ENCODE measurements around the gene BRIP1.
"Not testable (repeated sequence)": the region's sequence is repeated elsewhere in the genome, so short reads cannot be mapped to it uniquely, and the experiment has no call there.

BRIP1 gene

GRCh38 chr17:61862975-61863800 is at the start of gene BRIP1:
Gene BRIP1, minus strand, starts transcription at chr17:61863528. Its CDS starts 1,989 bp downstream, at chr17:61861539.
- peak; percentile 23 to 91 (median 70) for DNase-seq

- DNase-seq = no peak
Measured at GRCh38 chr17:61908292-61909037, 45.1 kb upstream of the BRIP1 start.

DNA sequence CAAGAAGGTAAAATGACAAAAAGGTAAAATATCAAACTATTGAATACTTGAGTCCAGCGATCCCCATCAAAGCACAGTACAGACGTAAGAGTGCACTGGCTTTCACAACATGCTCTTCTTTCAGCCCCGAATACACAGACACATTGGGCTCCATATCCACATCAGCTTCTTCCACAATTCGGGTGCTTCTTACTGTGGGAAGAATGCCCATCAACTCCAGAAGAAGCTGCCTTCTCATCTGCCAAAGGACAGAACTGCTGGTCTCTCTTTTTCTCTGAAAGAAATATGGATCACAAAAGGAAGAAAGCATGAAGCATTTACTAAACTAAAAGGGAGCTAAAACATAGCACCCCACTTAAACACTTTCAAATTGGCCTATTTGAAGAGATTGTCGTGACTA is 44.0 kb upstream of the BRIP1 start:
- DNase-seq = no peak

GRCh38 chr17:61904094-61904710 is 40.9 kb upstream of the BRIP1 start:
- no peak for DNase-seq

DNA sequence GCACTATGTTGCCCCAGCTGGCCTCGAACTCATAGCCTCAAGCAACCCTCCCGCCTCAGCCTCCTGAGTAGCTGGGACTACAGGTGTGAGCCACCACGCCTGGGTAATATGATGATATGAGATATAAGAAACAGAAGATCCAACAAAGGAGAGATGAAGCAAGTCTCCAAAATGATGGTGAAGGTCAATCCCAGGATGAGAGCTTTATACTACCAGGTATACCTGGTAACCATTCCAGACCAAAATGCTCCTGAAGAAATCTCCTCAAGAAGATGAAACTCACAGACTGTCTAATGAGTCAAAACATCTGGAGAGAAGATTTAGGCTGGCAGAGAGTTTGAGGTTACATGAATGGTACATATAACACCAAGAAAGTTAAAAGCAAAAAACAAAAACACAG is 39.9 kb upstream of the BRIP1 start:
- no peak for DNase-seq

- DNase-seq = no peak
Measured at GRCh38 chr17:61897548-61898180, 34.3 kb upstream of the BRIP1 start.

DNA sequence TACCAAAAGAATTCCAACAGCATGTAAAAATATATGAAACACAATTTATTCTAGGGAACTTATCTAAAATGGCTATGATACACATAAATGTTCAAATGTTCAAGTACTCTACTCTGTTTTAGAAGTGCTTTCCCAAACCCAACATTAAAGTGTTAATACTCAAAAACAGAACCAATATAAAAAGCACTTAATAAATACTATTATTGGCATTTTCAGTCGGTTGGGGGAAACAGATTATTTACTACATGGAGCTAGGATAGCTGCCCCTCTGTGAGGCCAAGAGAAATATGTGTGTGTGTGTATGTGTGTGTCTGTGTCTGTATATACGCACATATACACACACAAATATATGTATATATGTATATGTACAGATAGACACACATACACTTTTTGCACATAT is 32.1 kb upstream of the BRIP1 start:
- no peak for DNase-seq

GRCh38 chr17:61894310-61894709 is 31.0 kb upstream of the BRIP1 start:
- not testable (repeated sequence) for DNase-seq

- DNase-seq = not testable (repeated sequence)
Measured at GRCh38 chr17:61887733-61888132, 24.4 kb upstream of the BRIP1 start.

- not testable (repeated sequence) for DNase-seq
Measured at GRCh38 chr17:61885865-61886264, 22.5 kb upstream of the BRIP1 start.

DNA sequence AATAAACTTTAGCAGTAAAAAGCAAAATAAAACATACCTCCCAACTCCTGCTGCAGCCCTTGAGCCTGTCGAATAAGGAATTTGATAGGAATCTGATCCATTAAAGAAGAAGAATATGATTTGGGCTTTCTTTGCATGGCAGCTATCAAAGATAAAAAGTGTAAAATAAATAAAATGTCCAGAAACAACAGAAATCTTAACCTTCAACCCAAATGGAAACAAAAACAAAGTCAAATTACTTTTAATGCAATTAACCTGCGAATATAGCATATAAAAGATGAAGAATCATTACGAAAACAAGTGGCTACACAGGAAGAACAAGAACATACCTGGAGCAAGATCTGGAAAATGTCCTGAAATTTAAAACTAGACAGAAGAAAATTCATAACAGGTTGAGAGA is 21.5 kb upstream of the BRIP1 start:
- no peak for DNase-seq

DNA sequence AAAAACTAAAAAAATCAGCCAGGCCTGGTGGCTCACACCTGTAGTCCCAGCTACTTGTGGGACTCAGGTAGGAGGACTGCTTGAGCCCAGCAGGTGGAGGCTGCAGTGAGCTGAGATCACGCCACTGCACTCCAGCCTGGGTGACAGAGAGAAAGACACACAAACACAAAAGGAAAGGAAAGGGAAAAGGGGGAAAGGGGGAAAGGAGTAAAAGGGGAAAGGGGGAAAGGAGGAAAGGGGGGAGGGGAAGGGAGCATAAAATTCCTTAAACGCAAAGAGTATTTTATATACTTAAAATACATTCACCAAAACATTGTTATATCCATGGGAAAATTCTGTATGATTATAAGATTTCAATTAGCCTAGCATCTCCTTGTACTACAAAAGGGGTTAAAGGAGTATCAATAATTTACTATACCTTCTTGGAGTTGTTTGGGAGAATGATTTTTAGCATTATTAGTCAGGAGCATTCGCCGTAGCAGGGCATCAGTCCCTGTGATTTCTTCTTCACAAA is 17.3 kb upstream of the BRIP1 start:
- no peak for DNase-seq

- DNase-seq = no peak
Measured at GRCh38 chr17:61878984-61879612, 15.8 kb upstream of the BRIP1 start.

DNA sequence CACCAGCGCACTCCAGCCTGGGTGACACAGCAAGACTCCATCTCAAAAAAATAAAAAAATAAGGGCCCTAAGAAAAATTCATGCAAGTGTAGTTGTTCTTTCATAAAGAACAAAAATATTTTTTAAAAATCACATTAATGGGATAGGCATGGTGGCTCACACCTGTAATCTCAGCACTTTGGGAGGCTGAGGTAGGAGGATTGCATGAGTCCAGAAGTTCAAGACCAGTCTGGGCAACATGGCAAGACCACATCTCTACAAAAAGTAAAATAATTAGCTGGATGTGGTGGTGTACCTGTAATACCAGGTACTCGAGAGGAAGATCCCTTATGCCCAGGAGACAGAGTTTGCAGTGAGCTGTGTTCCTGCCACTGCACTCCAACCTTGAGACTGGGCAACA is 15.2 kb upstream of the BRIP1 start:
- DNase-seq = no peak

GRCh38 chr17:61877837-61878236 is 14.5 kb upstream of the BRIP1 start:
- DNase-seq = no peak

- no peak for DNase-seq
Measured at GRCh38 chr17:61875804-61876203, 12.5 kb upstream of the BRIP1 start.

GRCh38 chr17:61875285-61875684 is 12.0 kb upstream of the BRIP1 start:
- no peak for DNase-seq

DNA sequence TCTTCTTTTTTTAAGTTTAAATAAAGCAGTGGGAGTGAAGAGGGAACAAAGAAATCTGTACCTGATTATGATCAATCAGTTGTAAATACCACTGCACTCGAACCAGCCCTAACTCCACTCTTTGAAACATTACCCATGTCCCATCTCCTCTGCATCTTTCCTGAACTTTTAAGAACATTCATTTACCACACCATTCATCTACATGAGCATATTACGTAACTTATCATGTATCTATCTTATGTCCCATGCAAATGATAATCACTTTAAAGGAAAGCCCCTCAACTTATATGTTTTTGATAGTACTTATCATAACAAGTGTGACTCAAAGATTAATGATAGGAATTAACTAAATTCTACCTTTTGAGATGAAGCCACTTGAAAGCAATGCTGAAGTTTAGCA is 10.7 kb upstream of the BRIP1 start:
- no peak for DNase-seq

DNA sequence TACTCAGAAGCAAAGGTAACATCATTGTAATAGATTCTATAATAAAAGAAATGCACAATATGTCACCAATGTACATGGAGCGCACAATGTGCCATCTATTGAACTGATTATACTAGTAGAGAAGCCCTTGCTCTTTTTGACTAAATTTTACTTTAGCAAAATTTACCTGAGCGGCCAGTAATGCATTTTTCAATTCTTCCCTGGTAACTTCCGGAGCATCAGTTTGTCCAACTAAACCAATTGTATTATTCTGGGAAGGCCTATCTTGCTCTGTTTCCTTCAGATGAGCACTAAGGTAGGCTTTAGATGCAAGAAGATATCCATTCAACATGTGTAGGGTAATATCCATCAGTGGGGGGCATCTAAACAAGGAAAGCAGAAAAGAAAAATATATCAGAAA is 8.8 kb upstream of the BRIP1 start:
- DNase-seq = no peak

DNA sequence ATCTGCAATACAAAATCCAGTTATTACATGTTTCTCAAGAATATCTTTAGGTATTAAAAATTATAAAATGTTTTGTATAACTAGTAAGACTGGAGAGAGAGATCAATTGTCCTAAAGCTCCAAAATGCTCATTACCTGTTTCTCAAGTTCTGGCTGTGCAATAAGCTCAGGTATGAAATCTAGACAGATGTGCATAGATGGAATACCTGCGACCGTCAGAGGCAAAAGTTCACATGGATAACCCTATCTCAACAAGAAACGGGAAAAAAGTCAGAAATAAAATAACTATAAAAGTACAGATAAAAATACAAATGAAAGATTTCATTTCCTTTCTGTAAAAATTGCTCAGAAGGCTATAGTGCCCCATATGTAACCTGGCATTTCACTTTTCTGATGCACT is 5.8 kb upstream of the BRIP1 start:
- no peak for DNase-seq

GRCh38 chr17:61868074-61868473 is 4.7 kb upstream of the BRIP1 start:
- DNase-seq = no peak
